Neural cell (in vitro differentiated cells): ENCODE data around the gene RPS6KA2.

Experiments
- CTCF ChIP-seq: fragments of 450-650 bp; IDR thresholded peaks from 2 replicates; pipeline ENCODE4 v1.5.1; 2014; ENCODE audit warnings: antibody characterized with exemption, mild to moderate bottlenecking, moderate library complexity; ENCODE audit not compliant: poor library complexity, severe bottlenecking
- EP300 ChIP-seq: fragments of 450-650 bp; conservative IDR thresholded peaks from 2 replicates; pipeline ENCODE4 v1.6.1; 2014; ENCODE audit warnings: antibody characterized with exemption, mild to moderate bottlenecking, moderate library complexity; ENCODE audit not compliant: poor library complexity, severe bottlenecking
- MXI1 ChIP-seq: fragments of 450-650 bp; conservative IDR thresholded peaks from 2 replicates; pipeline ENCODE4 v1.6.1; 2014; ENCODE audit warnings: antibody characterized with exemption, mild to moderate bottlenecking; ENCODE audit not compliant: poor library complexity, severe bottlenecking
- REST ChIP-seq: IDR thresholded peaks from 2 replicates; pipeline ENCODE4 v1.6.1; 2012; ENCODE audit warnings: borderline replicate concordance
- SMC3 ChIP-seq: fragments of 450-650 bp; conservative IDR thresholded peaks from 2 replicates; pipeline ENCODE4 v1.6.1; 2014; ENCODE audit warnings: antibody characterized with exemption, mild to moderate bottlenecking, moderate library complexity; ENCODE audit not compliant: poor library complexity

- TF ChIP-seq CTCF = no peak
- TF ChIP-seq REST = no peak
- no peak for TF ChIP-seq EP300
- TF ChIP-seq MXI1 = no peak
- TF ChIP-seq SMC3 = no peak
Observed at GRCh38 chr6:166667796-166668610, 41.0 kb upstream of the RPS6KA2 start.
